ENCODE measurements around the gene VRK3. TPM values are rescaled to one million over a fixed set of nuclear protein-coding genes. Genes with fewer than 3 reads are reported as not detected.
"Not testable (repeated sequence)": the region's sequence is repeated elsewhere in the genome, so short reads cannot be mapped to it uniquely, and the experiment has no call there.

Gene VRK3
- total RNA-seq, 1 donor from 2014 or later, result 70.0 TPM

- DNase-seq, result no peak
- Mint-ChIP-seq H3K4me3 (no peak overlapping the region), H3K27me3 (no peaks in the 10 kb centered on the region), H3K9me3 (no peaks in the 10 kb centered on the region), H3K36me3 (ENCODE audit: low read depth) (peaks cover 10% of the 10 kb centered on the region), H3K4me1 (no peaks in the 10 kb centered on the region), H3K27ac (no peak overlapping the region)
- intact Hi-C loops (cut with micrococcal nuclease), result no loop called here
These were observed 51.2 kb downstream of the VRK3 start for GRCh38 chr19:49973987-49974386.

DNA sequence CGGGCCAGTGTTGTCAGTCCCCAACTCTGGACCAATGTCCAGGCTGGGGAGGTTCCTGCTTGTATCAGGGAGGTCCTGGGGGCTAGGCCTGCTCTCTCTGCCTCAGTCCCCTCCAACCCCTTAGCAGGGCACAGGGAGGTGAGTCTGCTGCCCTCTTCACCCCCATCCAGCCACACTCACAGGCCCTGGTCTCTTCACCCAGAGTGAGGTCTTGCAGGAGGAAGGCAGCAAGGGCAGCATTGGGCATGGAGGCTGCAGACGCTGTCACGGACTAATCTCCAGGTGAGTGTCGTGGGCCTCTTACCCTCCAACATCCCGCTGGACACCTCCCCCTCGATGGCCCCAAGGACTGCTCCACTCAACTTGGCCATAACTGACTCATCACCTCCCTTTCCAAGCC is 52.3 kb downstream of the VRK3 start:
- Mint-ChIP-seq H3K4me3 (no peak overlapping the region), H3K9me3 (no peaks in the 10 kb centered on the region), H3K4me1 (no peaks in the 10 kb centered on the region), H3K27ac (no peak overlapping the region), H3K27me3 (no peaks in the 10 kb centered on the region), H3K36me3 (ENCODE audit: low read depth) (peaks cover 8% of the 10 kb centered on the region)
- DNase-seq, result no peak
- intact Hi-C loops (cut with micrococcal nuclease), result no loop called here

- Mint-ChIP-seq H3K27ac (no peak overlapping the region), H3K36me3 (ENCODE audit: low read depth) (peaks cover 7% of the 10 kb centered on the region), H3K27me3 (no peaks in the 10 kb centered on the region), H3K4me3 (no peak overlapping the region), H3K9me3 (no peaks in the 10 kb centered on the region), H3K4me1 (no peaks in the 10 kb centered on the region)
- intact Hi-C loops (cut with micrococcal nuclease), result no loop called here
- no peak for DNase-seq
These were observed 53.2 kb downstream of the VRK3 start for GRCh38 chr19:49971991-49972411.

GRCh38 chr19:49969355-49969754 is 55.8 kb downstream of the VRK3 start:
- H3K4me1 Mint-ChIP-seq; H3K36me3 Mint-ChIP-seq (ENCODE audit: low read depth); DNase-seq; intact Hi-C loops (cut with micrococcal nuclease); H3K9me3 Mint-ChIP-seq; H3K4me3 Mint-ChIP-seq; H3K27me3 Mint-ChIP-seq; H3K27ac Mint-ChIP-seq: not testable (repeated sequence)

GRCh38 chr19:49968279-49968922 is 56.8 kb downstream of the VRK3 start:
- no peak overlapping the region for H3K4me3 Mint-ChIP-seq
- H3K36me3 Mint-ChIP-seq (ENCODE audit: low read depth), result no peaks in the 10 kb centered on the region
- H3K9me3 Mint-ChIP-seq, result no peaks in the 10 kb centered on the region
- no peak overlapping the region for H3K27ac Mint-ChIP-seq
- H3K4me1 Mint-ChIP-seq, result no peaks in the 10 kb centered on the region
- DNase-seq, result no peak
- intact Hi-C loops (cut with micrococcal nuclease), result no loop called here
- no peaks in the 10 kb centered on the region for H3K27me3 Mint-ChIP-seq

- intact Hi-C loops (cut with micrococcal nuclease); DNase-seq; H3K27me3 Mint-ChIP-seq; H3K4me3 Mint-ChIP-seq; H3K27ac Mint-ChIP-seq; H3K36me3 Mint-ChIP-seq (ENCODE audit: low read depth); H3K4me1 Mint-ChIP-seq; H3K9me3 Mint-ChIP-seq: not testable (repeated sequence)
These were observed 64.2 kb downstream of the VRK3 start, which contains the start of gene SIGLEC11 for GRCh38 chr19:49960980-49961379. Gene SIGLEC11, minus strand, starts transcription at chr19:49961172. Its CDS starts 91 bp downstream, at chr19:49961081.

- DNase-seq; H3K4me1 Mint-ChIP-seq; H3K27ac Mint-ChIP-seq; intact Hi-C loops (cut with micrococcal nuclease); H3K4me3 Mint-ChIP-seq; H3K9me3 Mint-ChIP-seq; H3K27me3 Mint-ChIP-seq; H3K36me3 Mint-ChIP-seq (ENCODE audit: low read depth): not testable (repeated sequence)
These were observed 65.3 kb downstream of the VRK3 start for GRCh38 chr19:49959892-49960291.

- H3K4me1 Mint-ChIP-seq; H3K36me3 Mint-ChIP-seq (ENCODE audit: low read depth); DNase-seq; intact Hi-C loops (cut with micrococcal nuclease); H3K9me3 Mint-ChIP-seq; H3K4me3 Mint-ChIP-seq; H3K27me3 Mint-ChIP-seq; H3K27ac Mint-ChIP-seq: not testable (repeated sequence)
These were observed 66.6 kb downstream of the VRK3 start for GRCh38 chr19:49958596-49958995.

GRCh38 chr19:49958144-49958543 is 67.0 kb downstream of the VRK3 start:
- H3K4me1 Mint-ChIP-seq; H3K27ac Mint-ChIP-seq; H3K9me3 Mint-ChIP-seq; H3K36me3 Mint-ChIP-seq (ENCODE audit: low read depth); H3K4me3 Mint-ChIP-seq; DNase-seq; H3K27me3 Mint-ChIP-seq; intact Hi-C loops (cut with micrococcal nuclease): not testable (repeated sequence)

GRCh38 chr19:49957262-49957915 is 67.8 kb downstream of the VRK3 start:
- Mint-ChIP-seq H3K27ac (no peak overlapping the region), H3K36me3 (ENCODE audit: low read depth) (no peaks in the 10 kb centered on the region), H3K9me3 (no peaks in the 10 kb centered on the region), H3K27me3 (peaks cover 4% of the 10 kb centered on the region), H3K4me1 (peaks cover 4% of the 10 kb centered on the region), H3K4me3 (no peak overlapping the region)
- DNase-seq, result no peak
- intact Hi-C loops (cut with micrococcal nuclease), result no loop called here

GRCh38 chr19:49956115-49956495 is 69.1 kb downstream of the VRK3 start:
- Mint-ChIP-seq H3K4me1 (peaks cover 4% of the 10 kb centered on the region), H3K4me3 (no peak overlapping the region), H3K36me3 (ENCODE audit: low read depth) (no peaks in the 10 kb centered on the region), H3K27ac (no peak overlapping the region), H3K27me3 (peaks cover 4% of the 10 kb centered on the region), H3K9me3 (no peaks in the 10 kb centered on the region)
- intact Hi-C loops (cut with micrococcal nuclease), result no loop called here
- DNase-seq, result no peak

DNA sequence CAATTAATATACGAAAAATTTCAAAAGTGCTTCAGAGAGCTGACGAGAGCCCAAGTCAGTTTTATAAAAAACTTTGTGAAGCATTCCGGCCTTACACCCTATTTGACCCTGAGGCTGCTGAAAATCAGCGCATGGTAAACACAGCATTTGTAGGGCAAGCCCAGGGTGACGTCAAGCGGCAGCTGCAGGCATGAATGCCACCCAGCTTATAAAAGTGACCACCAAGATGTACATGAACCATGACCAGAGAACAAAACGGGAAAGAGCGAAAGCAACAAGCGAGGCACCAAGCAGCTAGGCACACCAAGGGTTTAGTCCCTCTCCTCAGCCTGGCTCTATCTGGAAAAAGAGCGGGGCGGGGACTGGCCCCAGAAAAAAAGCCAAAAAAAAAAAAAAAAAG is 70.2 kb downstream of the VRK3 start:
- no peak overlapping the region for H3K4me3 Mint-ChIP-seq
- no peak for DNase-seq
- no peaks in the 10 kb centered on the region for H3K36me3 Mint-ChIP-seq (ENCODE audit: low read depth)
- peaks cover 4% of the 10 kb centered on the region for H3K4me1 Mint-ChIP-seq
- intact Hi-C loops (cut with micrococcal nuclease), result no loop called here
- H3K27me3 Mint-ChIP-seq, result peaks cover 6% of the 10 kb centered on the region
- H3K27ac Mint-ChIP-seq, result no peak overlapping the region
- H3K9me3 Mint-ChIP-seq, result no peaks in the 10 kb centered on the region

GRCh38 chr19:49954092-49954829 is 70.9 kb downstream of the VRK3 start:
- no peaks in the 10 kb centered on the region for H3K9me3 Mint-ChIP-seq
- H3K27me3 Mint-ChIP-seq, result peaks cover 6% of the 10 kb centered on the region
- DNase-seq, result no peak
- no peak overlapping the region for H3K4me3 Mint-ChIP-seq
- intact Hi-C loops (cut with micrococcal nuclease), result no loop called here
- H3K36me3 Mint-ChIP-seq (ENCODE audit: low read depth), result no peaks in the 10 kb centered on the region
- no peak overlapping the region for H3K27ac Mint-ChIP-seq
- H3K4me1 Mint-ChIP-seq, result peaks cover 4% of the 10 kb centered on the region

GRCh38 chr19:49953416-49953815 is 71.8 kb downstream of the VRK3 start:
- no peak overlapping the region for H3K27ac Mint-ChIP-seq
- no peak for DNase-seq
- intact Hi-C loops (cut with micrococcal nuclease), result no loop called here
- peaks cover 6% of the 10 kb centered on the region for H3K27me3 Mint-ChIP-seq
- no peak overlapping the region for H3K4me3 Mint-ChIP-seq
- no peaks in the 10 kb centered on the region for H3K36me3 Mint-ChIP-seq (ENCODE audit: low read depth)
- no peaks in the 10 kb centered on the region for H3K9me3 Mint-ChIP-seq
- H3K4me1 Mint-ChIP-seq, result peaks cover 4% of the 10 kb centered on the region
